Left ventricle myocardium inferior (tissue), 1 donor: ENCODE data around the gene ADCY5. TPM values are rescaled to one million over a fixed set of nuclear protein-coding genes. Genes with fewer than 3 reads are reported as not detected.

Source experiments
- DNase-seq: peaks from one replicate; pipeline ENCODE4 v3.0.0-alpha.2; 2020
- H3K27ac ChIP-seq: fragments of 200-600 bp; replicated peaks from 2 replicates; pipeline ENCODE4 v1.8.0; 2021
- H3K27me3 ChIP-seq: fragments of 200-600 bp; 2 replicates; pipeline ENCODE4 v1.8.0; 2021; ENCODE audit warnings: low read depth
- H3K36me3 ChIP-seq: fragments of 200-600 bp; 2 replicates; pipeline ENCODE4 v1.8.0; 2021
- H3K4me1 ChIP-seq: fragments of 200-600 bp; 2 replicates; pipeline ENCODE4 v1.8.0; 2021
- H3K4me3 ChIP-seq: fragments of 200-600 bp; 2 replicates; pipeline ENCODE4 v1.8.0; 2021; ENCODE audit warnings: mild to moderate bottlenecking, moderate library complexity
- H3K9me3 ChIP-seq: fragments of 200-600 bp; replicated peaks from 2 replicates; pipeline ENCODE4 v1.8.0; 2021
- intact Hi-C: fragments of 100-400 bp; cut with micrococcal nuclease; formaldehyde crosslinking; loops from one replicate; pipeline ENCODE4 v1.11.0; 2022
- total RNA-seq: library from RNA; stranded (reverse); fragmentation: NEBNext Ultra II Directional; extraction: Animal tissue kit (Norgen Biotek cat#: 25700); gene quantifications from one replicate; pipeline ENCODE4 v1.2.1, GENCODE V29; 2021
- TF ChIP-seq, protein P1 (sequence below): fragments of 200-600 bp; IDR thresholded peaks from 2 replicates; pipeline ENCODE4 v1.8.0; 2021; ENCODE audit warnings: antibody characterized with exemption, mild to moderate bottlenecking, borderline replicate concordance
- donor health status: DM: no; HTN: yes; CAD: no; lungs with severe emphysema.

ADCY5 gene
- total RNA-seq, 1 donor from 2014 or later = 249 TPM

DNA sequence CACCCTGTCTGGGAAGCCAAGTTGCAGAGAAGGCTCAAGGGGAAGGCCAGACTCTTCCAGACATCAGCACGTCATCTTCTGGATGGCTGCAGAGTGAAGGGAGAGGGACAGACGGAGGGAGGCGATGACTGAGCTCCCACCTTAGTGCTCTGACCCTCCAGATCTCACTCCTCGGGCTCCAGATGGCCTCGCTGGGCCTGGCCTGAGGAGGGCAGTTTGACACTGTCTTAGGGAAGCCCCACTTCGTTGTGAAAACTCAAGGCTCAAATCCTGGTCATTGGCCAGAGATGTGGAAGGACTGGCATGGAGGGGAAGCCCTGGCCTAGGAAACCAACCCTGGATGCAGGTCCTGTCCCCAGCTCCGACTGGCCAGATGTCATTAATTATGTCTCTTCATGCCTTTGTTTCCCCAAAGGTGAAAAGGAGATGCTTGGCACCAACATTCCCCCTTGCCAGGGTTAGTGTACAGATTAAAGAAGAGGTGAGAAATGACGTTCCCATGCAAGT is 70.4 kb downstream of the ADCY5 start:
- intact Hi-C loops = no loop called here

GRCh38 chr3:123377243-123377740 is 71.6 kb downstream of the ADCY5 start:
- TF ChIP-seq, protein P1, sequence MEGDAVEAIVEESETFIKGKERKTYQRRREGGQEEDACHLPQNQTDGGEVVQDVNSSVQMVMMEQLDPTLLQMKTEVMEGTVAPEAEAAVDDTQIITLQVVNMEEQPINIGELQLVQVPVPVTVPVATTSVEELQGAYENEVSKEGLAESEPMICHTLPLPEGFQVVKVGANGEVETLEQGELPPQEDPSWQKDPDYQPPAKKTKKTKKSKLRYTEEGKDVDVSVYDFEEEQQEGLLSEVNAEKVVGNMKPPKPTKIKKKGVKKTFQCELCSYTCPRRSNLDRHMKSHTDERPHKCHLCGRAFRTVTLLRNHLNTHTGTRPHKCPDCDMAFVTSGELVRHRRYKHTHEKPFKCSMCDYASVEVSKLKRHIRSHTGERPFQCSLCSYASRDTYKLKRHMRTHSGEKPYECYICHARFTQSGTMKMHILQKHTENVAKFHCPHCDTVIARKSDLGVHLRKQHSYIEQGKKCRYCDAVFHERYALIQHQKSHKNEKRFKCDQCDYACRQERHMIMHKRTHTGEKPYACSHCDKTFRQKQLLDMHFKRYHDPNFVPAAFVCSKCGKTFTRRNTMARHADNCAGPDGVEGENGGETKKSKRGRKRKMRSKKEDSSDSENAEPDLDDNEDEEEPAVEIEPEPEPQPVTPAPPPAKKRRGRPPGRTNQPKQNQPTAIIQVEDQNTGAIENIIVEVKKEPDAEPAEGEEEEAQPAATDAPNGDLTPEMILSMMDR = no peak
- DNase-seq = no peak
- H3K4me1 ChIP-seq = peaks cover 98% of the 10 kb centered on the region
- H3K27me3 ChIP-seq = no peaks in the 10 kb centered on the region
- H3K4me3 ChIP-seq = peak overlapping the region; percentile 4
- H3K36me3 ChIP-seq = no peaks in the 10 kb centered on the region
- H3K9me3 ChIP-seq = no peaks in the 10 kb centered on the region
- peak overlapping the region; percentile 89 for H3K27ac ChIP-seq
- intact Hi-C loops = no loop called here

More for the DNA sequence above, 70.4 kb downstream of the ADCY5 start:
- Histone ChIP-seq H3K9me3 (no peaks in the 10 kb centered on the region), H3K4me1 (peaks cover 98% of the 10 kb centered on the region), H3K36me3 (no peaks in the 10 kb centered on the region), H3K4me3 (no peak overlapping the region), H3K27ac (peak overlapping the region; percentile 89), H3K27me3 (no peaks in the 10 kb centered on the region)
- no peak for DNase-seq
- TF ChIP-seq, protein P1 = no peak

- Histone ChIP-seq H3K27ac (peak overlapping the region; percentile 89), H3K4me3 (peak overlapping the region; percentile 4), H3K27me3 (no peaks in the 10 kb centered on the region), H3K9me3 (no peaks in the 10 kb centered on the region), H3K4me1 (peaks cover 98% of the 10 kb centered on the region), H3K36me3 (no peaks in the 10 kb centered on the region)
- no peak for DNase-seq
- intact Hi-C loops = no loop called here
- TF ChIP-seq, protein P1 = no peak
Measured at GRCh38 chr3:123376451-123377242, 72.2 kb downstream of the ADCY5 start.

DNA sequence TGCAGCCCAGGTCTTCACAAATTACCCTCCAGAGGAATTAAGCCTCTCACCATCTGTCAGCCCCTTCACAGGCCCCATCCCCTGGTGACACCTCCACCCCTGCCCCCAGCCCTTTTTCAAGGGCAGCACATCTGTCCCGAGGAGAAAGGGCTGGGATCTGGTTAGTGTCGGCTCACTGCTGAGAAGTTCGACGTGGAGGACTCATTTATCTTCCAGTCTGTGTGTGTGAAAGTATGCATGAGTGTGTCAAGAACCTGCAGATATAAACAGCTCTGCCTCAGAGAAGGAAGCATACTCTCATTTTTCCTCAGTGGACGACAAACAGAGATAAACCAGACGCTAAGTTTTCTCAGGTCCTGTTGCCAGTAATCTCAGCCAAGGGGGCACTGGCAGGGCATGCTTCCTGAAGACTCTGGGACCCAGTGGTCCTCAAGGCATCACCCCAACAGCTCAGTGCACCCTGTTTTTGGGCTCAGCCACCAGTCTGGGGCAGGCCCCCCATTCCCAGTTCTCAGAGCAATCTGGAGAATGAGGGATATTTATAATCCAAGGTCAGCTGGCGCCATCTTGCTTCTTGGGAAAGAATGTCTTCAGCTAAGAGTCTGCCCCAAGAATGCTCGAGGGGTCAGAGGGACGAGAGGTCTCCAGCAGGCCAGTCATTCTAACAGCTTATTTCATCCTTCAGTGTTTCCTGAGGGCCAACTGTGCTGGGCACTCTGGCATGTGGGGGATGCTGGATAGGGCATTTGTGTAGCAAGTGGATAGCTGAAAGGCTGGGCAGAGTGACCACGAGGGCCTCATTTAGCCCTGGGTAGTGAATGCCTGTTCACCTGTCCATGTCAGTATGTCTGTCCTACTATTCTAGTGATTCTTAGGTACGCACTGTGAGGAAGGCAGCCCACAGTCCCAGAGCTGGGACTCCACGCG is 73.6 kb downstream of the ADCY5 start:
- Histone ChIP-seq H3K4me3 (no peak overlapping the region), H3K36me3 (no peaks in the 10 kb centered on the region), H3K27me3 (no peaks in the 10 kb centered on the region), H3K9me3 (no peaks in the 10 kb centered on the region), H3K4me1 (peaks cover 98% of the 10 kb centered on the region), H3K27ac (peak overlapping the region; percentile 89)
- TF ChIP-seq, protein P1 = no peak
- intact Hi-C loops = no loop called here
- DNase-seq = no peak

GRCh38 chr3:123374016-123374415 is 74.9 kb downstream of the ADCY5 start:
- TF ChIP-seq, protein P1 = no peak
- no peak for DNase-seq

More at GRCh38 chr3:123374016-123374415, 74.9 kb downstream of the ADCY5 start:
- intact Hi-C loops = no loop called here
- Histone ChIP-seq H3K9me3 (peaks cover 5% of the 10 kb centered on the region), H3K4me3 (peak overlapping the region; percentile 21), H3K4me1 (peaks cover 98% of the 10 kb centered on the region), H3K27ac (peak overlapping the region; percentile 89), H3K27me3 (no peaks in the 10 kb centered on the region), H3K36me3 (no peaks in the 10 kb centered on the region)
